C4-2B (cell line): ENCODE measurements around the gene DEFB115.

ENCODE experiments used
- ZFX ChIP-seq: fragments of 450-650 bp; IDR thresholded peaks from 2 replicates; pipeline ENCODE4 v1.6.1; 2017
- TF ChIP-seq, protein P1 (sequence below): fragments of 450-650 bp; conservative IDR thresholded peaks from 2 replicates; pipeline ENCODE4 v1.5.1; 2017; ENCODE audit warnings: mild to moderate bottlenecking

DNA sequence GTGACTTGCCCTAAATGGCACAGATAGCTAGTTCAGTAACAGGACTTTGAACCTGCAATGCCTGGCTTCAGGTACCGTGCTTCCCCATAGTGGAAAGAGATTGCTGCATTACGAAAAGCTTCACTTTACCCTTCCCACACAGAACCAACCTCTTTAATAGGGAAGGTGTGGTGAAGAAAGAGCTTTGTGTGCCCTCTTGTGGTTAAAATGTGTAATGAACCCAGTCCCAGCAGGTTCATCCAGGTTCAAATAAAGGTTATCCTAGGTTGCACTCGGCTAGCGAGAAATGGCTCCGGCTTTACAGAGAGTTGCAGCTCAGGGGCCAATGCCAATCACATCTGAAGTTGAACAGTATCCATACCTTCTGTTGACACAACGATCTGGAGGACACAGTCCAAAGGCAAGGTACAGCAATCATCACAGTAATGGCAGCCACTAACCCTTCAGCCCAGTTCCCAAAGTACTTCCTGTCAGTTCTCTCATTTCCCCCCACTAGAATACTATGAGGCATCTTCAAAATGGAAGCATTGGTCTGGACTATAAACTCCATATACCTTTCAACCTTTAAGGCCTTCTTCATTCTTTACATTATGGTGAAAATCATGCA lies 3.0 kb downstream of the DEFB115 start:
- TF ChIP-seq, protein P1, sequence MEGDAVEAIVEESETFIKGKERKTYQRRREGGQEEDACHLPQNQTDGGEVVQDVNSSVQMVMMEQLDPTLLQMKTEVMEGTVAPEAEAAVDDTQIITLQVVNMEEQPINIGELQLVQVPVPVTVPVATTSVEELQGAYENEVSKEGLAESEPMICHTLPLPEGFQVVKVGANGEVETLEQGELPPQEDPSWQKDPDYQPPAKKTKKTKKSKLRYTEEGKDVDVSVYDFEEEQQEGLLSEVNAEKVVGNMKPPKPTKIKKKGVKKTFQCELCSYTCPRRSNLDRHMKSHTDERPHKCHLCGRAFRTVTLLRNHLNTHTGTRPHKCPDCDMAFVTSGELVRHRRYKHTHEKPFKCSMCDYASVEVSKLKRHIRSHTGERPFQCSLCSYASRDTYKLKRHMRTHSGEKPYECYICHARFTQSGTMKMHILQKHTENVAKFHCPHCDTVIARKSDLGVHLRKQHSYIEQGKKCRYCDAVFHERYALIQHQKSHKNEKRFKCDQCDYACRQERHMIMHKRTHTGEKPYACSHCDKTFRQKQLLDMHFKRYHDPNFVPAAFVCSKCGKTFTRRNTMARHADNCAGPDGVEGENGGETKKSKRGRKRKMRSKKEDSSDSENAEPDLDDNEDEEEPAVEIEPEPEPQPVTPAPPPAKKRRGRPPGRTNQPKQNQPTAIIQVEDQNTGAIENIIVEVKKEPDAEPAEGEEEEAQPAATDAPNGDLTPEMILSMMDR, result peak; percentile 84
- TF ChIP-seq ZFX, result no peak
